GM12872 (cell line): ENCODE measurements around the gene ERC2.
A peak's percentile ranks its signal among the peaks of the same experiment; 100 is the strongest.

Experiments used
- TF ChIP-seq, protein P1 (sequence below): IDR thresholded peaks from 3 replicates; pipeline ENCODE4 v1.5.1; 2011; ENCODE audit warnings: low read depth, mild to moderate bottlenecking, low read length, moderate library complexity; ENCODE audit not compliant: insufficient read depth

The ERC2 gene

DNA sequence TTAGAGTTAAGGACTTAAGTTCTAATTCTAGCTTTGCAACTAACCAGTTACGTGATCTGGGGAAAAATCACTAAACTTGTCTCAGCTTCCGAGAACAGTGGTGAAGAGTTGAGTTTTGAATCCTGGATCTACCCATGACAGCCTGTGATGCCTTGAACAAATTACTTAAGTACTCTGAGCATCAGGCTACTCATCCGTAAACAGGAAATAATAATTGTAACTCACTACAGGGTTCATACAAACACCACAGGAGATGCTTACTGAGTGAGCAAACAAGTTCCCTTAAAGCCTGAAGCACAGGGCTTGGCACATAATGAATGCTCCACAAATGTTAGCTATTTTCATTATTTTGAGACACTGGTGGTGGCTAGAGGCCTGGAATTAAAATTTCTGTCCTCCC, 158.8 kb downstream of the ERC2 start:
- TF ChIP-seq, protein P1, sequence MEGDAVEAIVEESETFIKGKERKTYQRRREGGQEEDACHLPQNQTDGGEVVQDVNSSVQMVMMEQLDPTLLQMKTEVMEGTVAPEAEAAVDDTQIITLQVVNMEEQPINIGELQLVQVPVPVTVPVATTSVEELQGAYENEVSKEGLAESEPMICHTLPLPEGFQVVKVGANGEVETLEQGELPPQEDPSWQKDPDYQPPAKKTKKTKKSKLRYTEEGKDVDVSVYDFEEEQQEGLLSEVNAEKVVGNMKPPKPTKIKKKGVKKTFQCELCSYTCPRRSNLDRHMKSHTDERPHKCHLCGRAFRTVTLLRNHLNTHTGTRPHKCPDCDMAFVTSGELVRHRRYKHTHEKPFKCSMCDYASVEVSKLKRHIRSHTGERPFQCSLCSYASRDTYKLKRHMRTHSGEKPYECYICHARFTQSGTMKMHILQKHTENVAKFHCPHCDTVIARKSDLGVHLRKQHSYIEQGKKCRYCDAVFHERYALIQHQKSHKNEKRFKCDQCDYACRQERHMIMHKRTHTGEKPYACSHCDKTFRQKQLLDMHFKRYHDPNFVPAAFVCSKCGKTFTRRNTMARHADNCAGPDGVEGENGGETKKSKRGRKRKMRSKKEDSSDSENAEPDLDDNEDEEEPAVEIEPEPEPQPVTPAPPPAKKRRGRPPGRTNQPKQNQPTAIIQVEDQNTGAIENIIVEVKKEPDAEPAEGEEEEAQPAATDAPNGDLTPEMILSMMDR: no peak

DNA sequence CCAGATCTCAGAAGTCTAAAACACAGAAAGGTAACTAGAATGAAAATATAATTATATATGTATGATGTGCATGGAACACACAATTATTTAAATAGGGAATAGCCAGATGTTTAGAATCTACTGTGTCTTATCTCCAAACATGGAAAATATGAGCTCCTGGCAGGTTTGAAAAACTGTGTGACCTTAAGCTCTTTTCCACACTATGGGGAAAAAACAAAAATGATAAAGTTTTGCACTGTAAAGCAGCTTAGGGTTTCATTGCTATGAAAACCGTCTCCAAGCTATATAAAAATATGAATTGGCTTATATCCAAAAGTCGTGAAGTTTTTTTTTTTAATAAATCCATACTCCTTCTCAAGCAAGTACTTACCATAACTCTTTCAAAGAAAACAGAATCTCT, 159.8 kb downstream of the ERC2 start:
- TF ChIP-seq, protein P1: no peak

DNA sequence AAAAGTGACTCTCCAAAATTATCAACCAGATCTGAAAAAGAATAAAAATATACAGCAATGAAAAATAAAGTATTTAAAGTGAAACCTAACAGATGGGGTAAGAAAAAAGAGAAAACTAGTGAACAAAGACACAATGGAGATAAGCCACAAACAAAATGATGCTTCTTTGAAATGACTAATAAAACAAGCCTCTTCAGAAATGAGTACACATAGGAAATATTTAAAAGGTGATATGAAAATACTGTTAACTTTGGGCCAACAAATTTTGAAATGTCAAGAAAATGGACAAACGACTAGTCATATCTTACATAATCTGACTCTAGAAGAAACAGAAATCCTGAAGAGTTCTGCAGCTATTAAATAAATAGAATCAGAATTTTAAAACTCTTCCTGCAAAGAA, 164.2 kb downstream of the ERC2 start:
- TF ChIP-seq, protein P1: no peak

DNA sequence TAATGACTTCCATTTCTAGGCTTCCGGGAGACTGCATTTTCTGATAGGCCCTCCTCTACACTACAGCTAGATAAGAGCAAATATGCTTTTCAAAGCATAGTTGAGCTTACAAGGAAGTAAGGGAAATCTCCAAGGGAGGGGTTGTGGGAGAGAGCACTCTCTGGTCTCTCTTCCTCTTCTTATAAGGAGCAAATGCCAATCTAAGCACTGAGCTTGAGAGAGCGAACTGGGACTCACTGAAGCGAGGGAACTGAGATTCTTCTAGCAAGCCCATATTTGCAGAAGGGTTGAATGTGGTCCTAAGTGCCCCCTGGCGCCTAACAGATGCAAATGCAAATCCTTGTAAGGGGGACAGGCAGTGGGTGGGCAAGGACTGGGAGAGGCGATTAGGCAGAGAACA, 164.8 kb downstream of the ERC2 start:
- TF ChIP-seq, protein P1: peak; percentile 69

DNA sequence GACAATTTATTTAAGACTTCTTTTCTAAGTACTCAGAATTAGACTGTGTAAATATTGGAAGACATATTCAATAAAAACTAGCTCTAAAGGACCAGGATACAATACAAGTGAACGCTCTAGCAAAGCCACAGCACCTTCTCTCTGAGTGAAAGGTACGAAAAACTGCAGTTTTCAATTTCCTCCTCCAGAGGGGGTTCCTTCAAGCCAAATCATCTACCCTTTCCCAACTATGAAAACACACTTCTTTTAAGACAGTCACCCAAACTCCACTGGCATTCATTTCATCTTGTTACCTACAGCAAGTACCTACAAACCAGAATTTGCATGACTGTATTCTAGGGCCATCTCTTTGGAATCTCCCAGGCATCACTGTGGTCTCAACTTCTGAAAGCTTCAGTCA, 165.8 kb downstream of the ERC2 start:
- TF ChIP-seq, protein P1: peak; percentile 32; the same call in 2 of the 3 replicates

DNA sequence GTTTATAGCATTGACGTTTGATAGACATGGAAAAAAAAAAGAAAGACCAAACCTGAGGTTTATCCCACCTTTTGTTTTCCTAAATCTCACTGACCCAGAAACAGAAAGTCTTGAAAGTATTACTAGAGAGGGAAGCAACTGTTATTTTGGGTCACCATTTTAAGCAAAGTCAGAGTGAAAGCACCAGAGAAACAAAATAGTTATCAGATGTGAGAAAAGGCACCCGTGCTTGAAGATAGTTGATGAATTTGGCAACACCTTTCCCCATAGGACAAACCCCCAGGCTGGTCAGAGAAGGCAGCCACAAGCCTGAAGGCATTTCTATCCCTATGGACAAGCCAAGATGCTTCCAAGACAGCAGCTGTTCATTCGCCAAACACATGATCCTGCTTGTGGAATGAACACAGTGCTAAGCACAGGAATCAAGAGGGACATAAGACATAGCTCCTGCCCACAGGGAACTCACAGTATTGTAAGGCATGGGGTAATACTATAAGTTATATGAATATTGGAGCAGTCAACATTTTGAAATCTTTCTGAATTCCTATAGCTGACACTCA, 170.9 kb downstream of the ERC2 start:
- TF ChIP-seq, protein P1: no peak

DNA sequence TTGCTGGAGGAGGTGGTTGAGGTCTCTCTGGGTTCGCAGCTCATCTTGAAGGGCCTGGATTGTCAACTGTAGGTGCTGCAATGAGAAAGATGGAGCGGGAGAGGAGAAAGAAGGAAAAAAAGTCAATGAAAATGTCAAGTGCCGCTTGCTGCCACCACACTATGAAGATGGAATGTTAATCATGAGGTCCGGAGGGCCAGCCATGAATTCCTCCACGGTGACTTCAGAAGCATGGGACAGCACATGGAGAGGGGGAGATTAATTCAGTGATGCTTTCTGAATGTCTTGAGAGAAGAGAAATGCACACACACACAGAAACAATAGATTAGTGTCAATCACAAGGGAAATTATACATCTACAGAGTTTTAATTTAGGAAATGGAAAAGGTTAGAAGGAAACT, 171.9 kb downstream of the ERC2 start:
- TF ChIP-seq, protein P1: no peak

DNA sequence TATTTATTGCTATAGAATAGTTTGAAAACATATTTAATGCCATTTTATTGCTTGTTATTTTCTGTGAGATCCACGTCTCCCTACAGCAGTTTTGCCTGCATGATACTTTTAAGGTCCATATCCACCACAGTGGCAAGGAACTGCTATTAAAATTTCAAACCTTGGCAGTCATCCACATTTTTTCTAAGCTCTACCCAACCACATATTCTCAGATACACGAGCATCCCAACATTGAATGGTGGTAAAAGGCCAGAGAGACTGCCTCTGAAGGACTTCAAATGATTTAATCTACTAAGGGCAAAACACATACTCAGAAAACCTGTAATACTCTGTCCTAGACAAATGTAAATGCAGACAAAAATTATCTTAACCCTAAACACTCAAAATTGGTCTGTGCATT, 173.1 kb downstream of the ERC2 start:
- TF ChIP-seq, protein P1: no peak
